ENCODE data around the gene RSPH10B2. TPM values are rescaled to one million over a fixed set of nuclear protein-coding genes. Genes with fewer than 3 reads are reported as not detected.

RSPH10B2 gene
- total RNA-seq, 1 experiment from 2014 or later, result 0.37 TPM

DNA sequence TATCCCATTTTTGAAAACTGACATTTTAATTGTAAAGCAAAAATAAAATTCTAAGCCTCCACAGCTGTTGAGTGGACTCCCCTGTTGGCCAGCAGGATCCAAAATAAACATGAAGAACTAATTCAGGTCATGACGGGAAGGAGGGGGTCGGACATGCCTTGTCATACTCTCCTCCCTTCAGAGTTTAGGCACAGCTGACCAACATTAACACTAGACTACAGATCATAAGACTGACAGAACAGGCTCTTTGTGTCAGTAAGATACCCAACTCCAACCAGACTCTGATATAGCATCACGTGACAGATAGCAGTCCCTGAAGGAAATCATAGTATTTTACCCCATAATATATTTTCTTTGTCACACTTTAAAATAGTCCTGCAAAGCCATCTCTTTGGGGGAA, 26.2 kb upstream of the RSPH10B2 start:
- no peak for ATAC-seq
- H3K9me3 ChIP-seq (ENCODE audit: control insufficient read depth in 1 of 2, insufficient read depth in 1 of 2, low read depth in 1 of 2, low read length in 2 of 2), result no peaks in the 10 kb centered on the region
- intact Hi-C loops (cut with micrococcal nuclease), result loop anchor here (5.0 kb wide), 1 partner anchor 130 kb away; no protein-coding TSS in a partner anchor

More for the DNA sequence above, 26.2 kb upstream of the RSPH10B2 start:
- Histone ChIP-seq H3K79me2 (ENCODE audit: insufficient read depth, low read length) (peaks cover 27% of the 10 kb centered on the region), H3K4me2 (ENCODE audit: low read length) (no peak overlapping the region), H3K27ac (ENCODE audit: low read depth, low read length) (no peak overlapping the region), H3K27me3 (ENCODE audit: insufficient read depth, low read length) (no peaks in the 10 kb centered on the region), H3K4me3 (replicated peaks in 1 of 2; ENCODE audit: low read depth in 1 of 2, low read length in 2 of 2) (no peak overlapping the region), H4K20me1 (ENCODE audit: insufficient read depth) (no peaks in the 10 kb centered on the region), H3K9me2 (ENCODE audit: insufficient read depth) (no peaks in the 10 kb centered on the region), H2AFZ (ENCODE audit: low read depth, low read length, poor library complexity, severe bottlenecking) (no peak overlapping the region), H3K9ac (ENCODE audit: low read length) (no peak overlapping the region), H3K36me3 (ENCODE audit: control insufficient read depth in 1 of 2, insufficient read depth in 2 of 2, low read length in 2 of 2) (peaks cover under 1% of the 10 kb centered on the region in 2 experiments; a peak in 1 of 4 replicates), H3K4me1 (ENCODE audit: control insufficient read depth in 1 of 2, insufficient read depth in 2 of 2, low read length in 2 of 2) (peaks cover 18 to 21% of the 10 kb centered on the region in 2 experiments)
- RAD21 ChIA-PET (ENCODE audit: low non-redundant PET in 1 of 2, low total read pairs in 2 of 2, uncharacterized antibody in 2 of 2, unreplicated experiment in 2 of 2), result no interaction called here
- CTCF ChIA-PET, result no interaction called here
- POLR2A ChIA-PET, result no interaction called here
- DNase-seq (ENCODE audit: low read depth, low spot score), result no peak
- BruUV-seq (replicated peaks), result no TSS peak
- TF ChIP-seq POLR2A (IDR thresholded peaks at IDR 0.05; ENCODE audit: borderline replicate concordance, extremely low read depth, insufficient read depth, insufficient read length) (no peak), REST (IDR thresholded peaks at IDR 0.05; ENCODE audit: low read depth) (no peak), SP1 (IDR thresholded peaks at IDR 0.05; ENCODE audit: low read depth) (no peak), SIN3A (IDR thresholded peaks at IDR 0.05; ENCODE audit: low read depth) (no peak), FOSL1 (IDR thresholded peaks at IDR 0.05; ENCODE audit: low read depth) (no peak), JUND (IDR thresholded peaks at IDR 0.05) (no peak), ZFX (IDR thresholded peaks at IDR 0.05) (no peak), ATF3 (IDR thresholded peaks at IDR 0.05) (no peak), EZH2 (IDR thresholded peaks at IDR 0.05) (no peak), SRF (IDR thresholded peaks at IDR 0.05; ENCODE audit: low read depth) (no peak), YY1 (IDR thresholded peaks at IDR 0.05; ENCODE audit: extremely low read depth, insufficient replicate concordance, low read depth, low read length) (no peak), EZH2phosphoT487 (IDR thresholded peaks at IDR 0.05; ENCODE audit: borderline replicate concordance) (no peak), CTCF (IDR thresholded peaks at IDR 0.05 in 2 of 3, conservative IDR thresholded peaks at IDR 0.05 in 1 of 3; ENCODE audit: borderline replicate concordance in 1 of 3, insufficient read depth in 1 of 3, low read depth in 2 of 3, low read length in 2 of 3) (no peak)
- TF ChIP-seq, protein P1, sequence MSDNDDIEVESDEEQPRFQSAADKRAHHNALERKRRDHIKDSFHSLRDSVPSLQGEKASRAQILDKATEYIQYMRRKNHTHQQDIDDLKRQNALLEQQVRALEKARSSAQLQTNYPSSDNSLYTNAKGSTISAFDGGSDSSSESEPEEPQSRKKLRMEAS (IDR thresholded peaks at IDR 0.05), result no peak

Measured in HCT116 (cell line).